Left hindlimb (tissue), 1 donor: ENCODE measurements around the gene TRNAU1AP.
"Not testable (repeated sequence)": the region's sequence is repeated elsewhere in the genome, so short reads cannot be mapped to it uniquely, and the experiment has no call there.

Source experiments
- DNase-seq: peaks from one replicate; pipeline ENCODE4 v3.0.0-alpha.2; 2018

Gene TRNAU1AP

DNA sequence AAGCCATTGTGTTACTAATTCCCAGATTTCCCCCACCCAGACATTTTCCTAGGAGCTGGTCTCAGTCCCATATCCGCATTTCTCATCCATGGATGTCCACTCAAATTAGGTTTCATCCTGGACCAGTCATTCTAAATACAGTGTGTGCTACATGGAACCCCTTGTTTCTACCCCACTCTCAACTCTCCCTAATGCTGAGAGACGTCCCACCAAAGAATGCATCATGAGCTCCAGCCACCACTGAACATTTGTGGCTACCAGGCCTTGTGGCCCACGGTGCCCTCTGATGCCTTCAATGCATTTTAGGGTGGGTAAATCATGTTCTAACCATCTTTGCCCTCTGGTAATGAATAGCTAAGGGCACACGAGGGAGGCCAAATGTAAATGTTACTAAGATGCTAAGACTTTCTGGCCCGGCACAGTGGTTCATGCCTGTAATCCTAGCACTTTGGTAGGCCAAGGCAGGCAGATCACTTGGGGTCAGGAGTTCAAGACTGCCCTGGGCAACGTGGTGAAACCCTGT lies 25.9 kb downstream of the TRNAU1AP start:
- DNase-seq, result no peak

DNA sequence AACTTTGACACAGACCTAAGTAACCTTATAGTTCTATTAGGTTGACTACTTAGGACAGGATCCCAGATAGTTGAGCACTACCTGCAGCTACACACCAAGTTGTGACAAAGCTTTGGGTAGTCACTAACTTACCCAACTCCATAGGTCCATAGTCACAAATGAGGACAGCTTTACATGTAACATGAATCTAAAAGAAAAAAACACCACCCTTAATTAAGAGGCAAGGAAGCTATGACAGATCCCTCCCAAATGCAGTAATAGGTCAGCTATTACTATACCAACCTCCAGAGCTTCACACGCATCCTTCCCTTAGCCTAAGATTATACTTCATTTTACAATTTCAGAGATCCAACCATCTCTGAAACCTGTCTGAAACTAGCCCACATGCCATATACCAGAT lies 26.5 kb downstream of the TRNAU1AP start:
- DNase-seq, result no peak

DNA sequence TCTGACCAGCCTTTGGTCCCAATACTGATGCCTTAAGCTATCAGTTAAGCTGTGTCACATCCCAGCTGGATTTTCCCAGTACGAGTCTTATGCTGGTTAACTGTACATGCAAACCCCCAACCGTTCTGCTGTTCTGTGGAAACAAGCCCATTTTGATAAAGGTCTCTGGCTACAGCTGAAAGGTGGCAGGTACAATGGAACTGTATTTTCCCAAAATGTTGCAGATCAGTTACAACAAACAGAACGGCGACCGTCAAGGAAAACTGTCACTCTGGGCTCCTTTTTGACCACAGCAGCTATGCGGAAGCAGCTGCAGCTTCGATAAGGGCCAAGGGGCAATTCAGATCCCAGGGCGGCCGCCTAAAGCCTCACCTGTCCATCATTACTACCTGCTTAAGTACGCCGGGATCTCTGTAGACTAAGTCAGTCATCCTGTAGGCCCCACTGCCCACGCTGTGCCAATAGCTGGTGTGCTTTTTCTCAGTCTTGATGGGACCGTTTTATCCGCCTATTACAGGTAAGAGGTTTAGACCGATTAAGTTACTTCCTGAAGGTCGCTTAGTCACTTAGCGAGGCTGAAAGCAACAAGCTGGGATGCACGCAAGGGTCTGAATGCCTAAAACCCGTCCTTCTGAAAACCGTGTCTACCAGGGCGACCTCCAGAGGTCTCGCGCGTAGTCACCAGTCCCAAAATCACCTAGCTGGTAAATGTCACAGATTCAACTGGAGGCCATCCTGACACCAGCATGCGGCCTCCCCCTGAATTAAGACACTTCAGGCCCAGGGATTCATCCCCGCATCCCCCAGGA lies 28.0 kb downstream of the TRNAU1AP start:
- DNase-seq, result no peak

DNA sequence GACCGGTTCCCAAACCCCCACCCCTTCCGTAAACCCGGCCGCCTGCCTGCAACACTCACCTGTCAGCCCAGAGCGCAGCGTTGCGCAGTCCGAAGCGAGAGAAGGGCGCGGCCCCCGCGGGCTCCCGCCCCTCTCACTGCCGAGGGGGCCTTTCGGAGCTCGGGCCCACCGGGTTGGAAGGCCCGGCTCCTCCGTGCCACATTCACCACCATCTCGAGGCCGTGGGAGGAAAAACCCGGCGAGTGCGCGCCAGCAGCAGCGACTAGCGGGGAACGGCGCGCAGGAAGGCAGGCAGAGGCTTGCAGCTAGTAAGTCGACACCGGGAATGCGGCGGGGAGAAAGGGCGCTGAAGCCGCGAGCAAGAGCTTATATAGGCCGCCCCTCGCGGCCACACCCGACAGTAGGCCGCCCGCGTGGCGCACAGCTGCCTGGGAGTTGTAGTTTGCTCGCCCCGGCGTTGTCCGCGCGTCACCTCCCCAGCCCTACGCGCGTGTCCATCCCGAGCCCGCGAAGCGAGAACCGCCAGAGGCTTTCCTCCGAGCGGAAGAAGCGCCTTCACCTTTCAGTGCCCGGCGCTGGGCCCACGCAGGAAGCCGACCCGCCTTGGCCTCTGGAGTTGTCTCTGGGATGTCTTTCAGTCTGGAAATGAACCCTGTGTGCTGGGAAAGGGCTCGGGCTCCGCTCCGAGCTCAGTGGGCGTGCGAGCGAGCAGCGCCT lies 28.8 kb downstream of the TRNAU1AP start:
- DNase-seq, result peak; percentile 97

DNA sequence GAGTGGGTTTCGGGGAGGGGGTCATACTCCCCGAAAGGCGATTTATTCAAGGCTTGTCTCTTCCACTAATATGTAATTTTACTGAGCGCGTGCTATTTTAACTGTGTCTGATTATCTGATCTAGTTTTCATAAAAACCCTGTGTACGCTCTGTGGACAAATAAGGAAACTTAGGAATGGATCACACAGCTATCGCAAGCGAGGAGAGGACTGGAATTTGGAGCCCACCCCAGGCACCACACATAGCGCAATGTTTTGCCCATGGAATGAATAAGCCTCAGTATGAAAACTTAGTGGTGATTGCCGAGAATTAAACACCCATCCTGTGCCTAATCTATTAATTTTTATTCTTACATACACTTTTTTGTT lies 29.3 kb downstream of the TRNAU1AP start:
- DNase-seq, result no peak

DNA sequence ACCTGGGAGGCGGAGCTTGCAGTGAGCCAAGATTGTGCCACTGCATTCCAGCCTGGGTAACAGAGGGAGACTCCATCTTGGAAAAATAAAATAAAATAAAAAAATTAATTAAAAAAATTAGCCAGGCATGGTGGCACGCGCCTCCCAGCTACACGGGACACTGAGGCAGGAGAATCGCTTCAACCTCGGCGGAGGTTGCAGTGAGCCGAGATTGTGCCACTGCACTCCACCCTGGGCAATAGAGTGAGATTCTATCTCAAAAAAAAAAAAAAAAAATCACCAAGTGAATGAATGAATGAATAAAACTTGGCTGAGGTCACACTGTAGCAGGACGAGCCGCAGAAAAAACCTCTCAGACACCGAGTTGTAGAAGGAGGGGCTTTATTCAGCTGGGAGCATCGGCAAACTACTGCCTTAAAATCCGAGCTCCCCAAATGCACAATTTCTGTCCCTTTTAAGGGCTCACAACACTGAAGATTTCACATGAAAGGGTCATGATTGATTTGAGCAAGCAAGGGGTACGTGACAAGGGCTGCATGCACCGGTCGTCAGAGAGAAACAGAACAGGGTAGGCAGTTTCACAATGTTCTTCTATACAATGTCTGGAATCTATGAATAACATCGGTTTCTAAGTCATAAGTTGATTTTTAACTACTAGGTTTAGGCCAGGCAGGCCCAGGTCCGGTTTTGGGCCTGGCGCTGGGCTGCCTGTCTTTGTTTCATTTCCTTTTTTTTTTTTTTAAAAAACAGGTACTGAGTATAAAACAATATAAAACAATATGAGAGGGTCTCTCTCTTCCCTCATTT lies 33.9 kb downstream of the TRNAU1AP start:
- DNase-seq, result not testable (repeated sequence)

DNA sequence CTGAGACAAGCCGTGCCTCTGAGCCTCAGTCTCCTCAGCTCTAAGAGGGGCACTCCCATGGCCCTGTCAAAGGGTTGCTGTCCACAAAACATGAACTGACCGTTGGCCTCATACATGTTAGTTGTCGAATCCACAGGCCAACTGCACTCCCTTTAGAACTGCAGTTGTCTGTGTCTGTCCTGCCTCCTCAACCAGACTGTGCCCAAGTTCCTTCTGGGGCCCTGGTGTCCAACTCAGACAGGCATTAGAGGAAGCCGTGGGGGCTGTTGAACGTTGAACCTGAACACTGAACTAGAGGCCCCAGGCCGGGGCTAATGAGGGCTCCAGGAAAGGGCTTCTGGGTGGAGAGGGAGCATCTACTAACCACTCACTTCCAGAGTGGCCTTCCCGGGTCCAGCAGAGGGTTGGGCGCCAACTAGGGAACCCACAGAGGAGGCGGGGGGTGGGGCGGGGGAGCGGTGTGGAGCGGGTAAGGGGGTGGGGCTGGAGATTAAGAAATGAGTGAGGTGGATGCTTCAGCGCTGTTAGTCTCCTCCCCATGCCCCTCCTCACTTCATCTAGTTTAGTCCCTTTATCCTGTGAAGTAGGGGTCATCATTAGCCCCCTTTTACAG lies 38.9 kb downstream of the TRNAU1AP start, which contains the start of gene RAB42:
TSS of gene RAB42 (plus strand) at position 558 of the 613 bp plus-strand sequence. CDS start 247 bp downstream, outside the sequence.
- DNase-seq, result peak; percentile 75

DNA sequence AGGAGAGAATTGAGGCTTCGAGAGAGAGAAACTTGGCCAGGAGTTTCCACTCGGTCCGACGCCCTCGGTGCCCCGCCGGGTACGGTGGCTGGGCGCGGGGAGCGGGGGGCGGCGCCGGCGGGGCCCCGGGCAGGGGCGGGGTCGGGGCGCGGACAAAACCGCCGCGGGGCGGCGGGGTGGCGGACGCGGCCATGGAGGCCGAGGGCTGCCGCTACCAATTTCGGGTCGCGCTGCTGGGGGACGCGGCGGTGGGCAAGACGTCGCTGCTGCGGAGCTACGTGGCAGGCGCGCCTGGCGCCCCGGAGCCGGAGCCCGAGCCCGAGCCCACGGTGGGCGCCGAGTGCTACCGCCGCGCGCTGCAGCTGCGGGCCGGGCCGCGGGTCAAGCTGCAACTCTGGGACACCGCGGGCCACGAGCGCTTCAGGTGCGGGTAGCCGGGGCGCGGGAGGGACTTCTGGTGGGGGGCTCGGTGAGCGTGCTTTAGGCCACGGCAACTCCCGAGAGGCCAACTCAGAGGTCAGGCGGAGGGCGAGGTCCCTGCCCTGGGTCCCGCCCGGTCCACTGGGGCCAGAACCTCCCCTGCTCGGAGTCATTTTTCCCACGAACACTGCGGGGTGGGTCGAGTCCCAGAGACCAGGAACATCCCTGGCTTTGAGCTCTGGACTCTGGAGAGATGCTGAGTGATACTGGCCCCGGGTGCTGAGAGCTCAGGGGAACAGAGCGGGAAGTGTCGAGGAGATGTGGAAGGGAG lies 39.6 kb downstream of the TRNAU1AP start:
- DNase-seq, result peak; percentile 47

DNA sequence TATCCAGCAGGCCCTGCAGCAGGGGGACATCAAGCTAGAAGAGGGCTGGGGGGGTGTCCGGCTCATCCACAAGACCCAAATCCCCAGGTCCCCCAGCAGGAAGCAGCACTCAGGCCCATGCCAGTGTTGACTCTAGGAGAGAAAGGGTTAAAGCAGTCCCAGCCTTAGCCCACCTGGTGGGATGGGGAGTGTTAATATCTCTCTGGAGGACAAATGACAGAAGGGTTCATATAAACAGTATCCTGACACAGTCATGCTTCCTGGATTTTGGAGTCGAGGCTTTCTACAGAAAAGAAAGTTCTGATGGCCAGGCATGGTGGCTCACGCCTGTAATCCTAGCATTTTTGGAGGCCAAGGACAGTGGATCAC lies 41.1 kb downstream of the TRNAU1AP start:
- not testable (repeated sequence) for DNase-seq

DNA sequence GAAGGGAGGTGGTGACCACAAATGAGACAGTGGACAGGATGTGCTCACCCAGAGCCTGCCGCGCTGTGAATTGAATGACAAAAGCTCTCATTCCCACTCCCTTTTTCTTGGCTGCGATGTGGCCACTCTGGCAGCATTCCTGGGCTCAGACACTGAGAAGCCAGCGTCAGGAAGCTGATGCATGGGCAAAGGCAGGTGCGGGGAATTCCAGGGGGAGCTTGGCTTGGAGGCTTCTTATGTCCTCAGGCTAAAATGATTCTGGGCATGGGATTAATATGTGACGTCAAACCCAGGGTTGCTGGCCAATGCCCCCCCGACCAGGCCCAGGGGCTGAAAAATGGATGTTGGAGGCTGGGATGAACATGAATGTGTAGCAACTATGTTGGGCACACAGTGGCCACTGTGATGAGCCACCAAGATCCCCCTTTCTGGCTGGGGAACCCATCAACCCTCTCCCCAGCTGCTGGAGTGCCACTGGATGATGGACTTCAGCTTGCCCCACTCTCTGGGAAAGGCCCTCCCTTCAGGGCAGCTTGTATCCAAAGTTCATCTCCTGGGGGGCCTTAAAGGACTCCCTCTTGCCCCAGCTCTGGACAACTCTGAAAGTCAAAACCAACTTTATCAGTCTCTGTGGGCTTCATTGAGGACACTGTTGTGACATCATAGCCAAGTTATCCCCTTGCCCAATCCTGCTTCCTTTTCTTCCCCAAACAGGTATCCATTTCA lies 42.0 kb downstream of the TRNAU1AP start:
- peak; percentile 69 for DNase-seq

DNA sequence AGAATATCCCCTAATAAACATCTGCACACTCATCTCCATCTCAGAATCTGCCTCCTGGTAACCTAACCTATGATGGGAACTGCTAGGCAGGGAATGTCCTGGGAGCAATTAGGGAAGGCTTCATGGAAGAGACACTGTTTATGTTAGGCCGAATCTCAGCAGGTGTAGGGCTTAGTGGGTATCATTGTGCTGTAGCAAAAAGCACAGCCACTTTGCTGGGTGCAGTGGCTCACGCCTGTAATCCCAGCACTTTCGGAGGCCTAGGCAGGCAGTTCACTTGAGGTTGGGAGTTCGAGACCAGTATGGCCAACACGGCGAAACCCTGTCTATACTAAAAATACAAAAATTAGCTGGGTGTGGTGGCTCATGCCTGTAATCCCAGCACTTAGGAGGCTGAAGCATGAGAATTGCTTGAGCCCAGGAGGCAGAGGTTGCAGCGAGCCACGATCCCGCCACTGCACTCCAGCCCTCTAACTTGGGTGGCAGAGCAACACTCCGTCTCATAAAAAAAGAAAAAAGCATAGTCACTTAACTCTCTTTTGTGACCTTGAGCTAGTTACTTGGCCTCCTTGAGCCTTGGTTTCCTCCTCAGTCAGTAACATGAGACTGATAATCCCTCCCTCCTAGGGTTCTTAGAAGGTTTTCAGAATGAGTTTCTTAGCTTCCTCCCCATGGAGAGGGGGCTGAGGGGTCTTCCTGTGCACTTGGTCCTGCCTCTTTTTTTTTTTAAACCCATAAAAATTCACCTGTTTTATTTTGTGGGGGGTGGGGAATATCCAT lies 42.7 kb downstream of the TRNAU1AP start:
- no peak for DNase-seq

DNA sequence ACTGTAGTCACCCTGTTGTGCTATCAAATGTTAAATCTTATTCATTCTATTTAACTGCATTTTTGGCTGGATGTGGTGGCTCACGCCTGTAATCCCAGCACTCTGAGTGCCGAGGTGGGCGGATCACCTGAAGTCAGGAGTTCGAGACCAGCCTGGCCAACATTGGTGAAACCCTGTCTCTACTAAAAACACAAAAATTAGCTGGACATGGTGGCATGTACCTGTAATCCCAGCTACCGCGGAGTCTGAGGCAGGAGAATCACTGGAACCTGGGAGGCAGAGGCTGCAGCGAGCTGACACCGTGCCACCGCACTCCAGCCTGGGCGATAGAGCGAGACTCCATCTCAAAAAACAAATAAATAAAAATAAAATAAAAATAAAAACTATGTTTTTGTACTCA lies 43.4 kb downstream of the TRNAU1AP start:
- not testable (repeated sequence) for DNase-seq

DNA sequence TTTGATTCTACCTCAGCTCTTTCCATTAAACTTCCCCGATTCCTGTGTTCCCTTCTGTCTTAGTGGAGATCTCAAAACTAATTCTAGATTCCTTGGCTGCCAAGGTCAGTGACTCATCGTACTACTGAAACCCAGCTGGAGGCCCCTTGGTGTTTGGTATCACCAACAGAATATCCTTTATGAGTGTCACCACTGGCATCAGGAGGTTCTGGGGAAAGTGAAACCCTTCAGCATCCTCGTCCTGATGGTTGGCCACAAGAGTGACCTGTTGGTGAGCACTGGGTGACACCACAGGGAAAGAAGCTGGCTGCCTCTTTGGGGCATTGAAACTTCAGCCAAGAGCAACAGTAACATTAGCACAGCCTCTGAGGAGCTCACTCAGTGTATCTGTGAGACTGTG lies 48.8 kb downstream of the TRNAU1AP start:
- no peak for DNase-seq

DNA sequence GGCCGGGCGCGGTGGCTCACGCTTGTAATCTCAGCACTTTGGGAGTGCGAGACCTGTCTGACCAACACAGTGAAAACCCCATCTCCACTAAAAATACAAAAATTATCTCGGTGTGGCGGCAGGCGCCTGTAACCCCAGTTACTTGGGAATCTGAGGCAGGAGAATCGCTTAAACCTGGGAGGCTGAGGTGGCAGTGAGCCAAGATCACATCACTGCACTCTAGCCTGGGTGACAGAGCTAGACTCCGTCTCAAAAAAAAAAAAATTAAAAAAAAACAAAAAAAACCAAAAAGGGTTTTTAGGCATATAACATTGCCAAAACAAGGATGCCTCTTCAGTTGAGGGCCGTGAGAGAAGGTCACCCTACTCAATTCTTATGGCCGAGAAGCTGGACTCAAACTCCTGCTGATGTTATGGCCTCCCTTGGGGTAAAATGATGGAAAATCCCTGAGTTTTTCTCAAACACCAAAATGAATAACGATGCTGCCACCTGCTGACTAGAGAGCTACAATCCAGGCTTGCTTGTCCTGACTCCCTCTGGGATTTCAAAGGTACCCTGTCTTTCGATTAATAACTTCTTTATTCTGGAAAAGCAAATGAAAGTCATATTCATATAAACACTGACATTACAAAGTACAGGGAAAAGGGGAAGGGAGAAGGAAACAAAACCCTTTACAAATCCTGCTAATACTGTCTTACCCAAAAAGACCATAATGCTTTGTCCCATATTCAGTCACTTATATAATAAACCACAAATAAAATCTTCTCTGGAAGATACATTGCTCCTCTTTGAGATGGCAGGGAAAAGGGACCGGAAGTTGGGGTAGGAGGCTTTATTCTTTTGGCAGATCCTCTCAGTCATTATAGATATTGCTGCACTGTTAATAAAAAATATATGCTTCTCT lies 49.9 kb downstream of the TRNAU1AP start:
- DNase-seq, result peak; percentile 63

DNA sequence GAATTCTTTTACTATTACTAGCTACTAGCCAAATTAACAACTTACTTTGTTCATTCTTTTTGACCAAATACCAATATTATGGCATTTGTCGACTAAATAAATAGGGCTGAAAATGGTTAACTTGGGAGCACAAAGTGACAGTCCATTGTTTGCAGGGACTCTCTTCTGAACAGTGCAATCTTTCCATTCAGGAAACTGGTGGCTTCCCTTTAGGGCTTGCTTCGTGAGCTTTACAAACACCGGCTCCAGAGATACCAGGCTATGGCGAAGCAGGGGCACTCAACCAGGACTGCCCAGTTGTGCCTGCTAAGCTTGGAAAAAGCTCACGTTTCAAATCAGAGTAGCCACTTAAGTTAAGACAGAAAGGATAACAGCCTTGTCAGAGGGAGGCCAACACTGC lies 51.5 kb downstream of the TRNAU1AP start:
- no peak for DNase-seq

DNA sequence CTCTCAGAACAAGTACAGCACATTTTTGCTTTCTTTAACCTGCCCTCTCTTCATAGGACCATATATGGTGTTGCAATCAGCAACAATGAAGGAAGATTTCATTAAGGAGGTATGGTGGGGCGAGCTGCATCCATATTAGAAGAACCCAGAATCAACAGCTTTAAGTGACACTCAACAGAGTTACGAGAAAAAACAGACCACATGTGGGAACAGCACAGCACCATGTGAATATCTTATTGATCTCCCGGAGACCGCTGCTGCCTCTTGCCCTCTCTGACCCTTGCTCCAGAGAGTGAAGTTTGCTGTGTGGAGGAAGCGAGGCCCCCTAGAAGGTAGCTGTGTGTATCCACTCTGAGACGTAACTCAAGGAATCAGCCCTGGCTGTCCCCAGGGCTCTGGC lies 52.1 kb downstream of the TRNAU1AP start:
- no peak for DNase-seq

DNA sequence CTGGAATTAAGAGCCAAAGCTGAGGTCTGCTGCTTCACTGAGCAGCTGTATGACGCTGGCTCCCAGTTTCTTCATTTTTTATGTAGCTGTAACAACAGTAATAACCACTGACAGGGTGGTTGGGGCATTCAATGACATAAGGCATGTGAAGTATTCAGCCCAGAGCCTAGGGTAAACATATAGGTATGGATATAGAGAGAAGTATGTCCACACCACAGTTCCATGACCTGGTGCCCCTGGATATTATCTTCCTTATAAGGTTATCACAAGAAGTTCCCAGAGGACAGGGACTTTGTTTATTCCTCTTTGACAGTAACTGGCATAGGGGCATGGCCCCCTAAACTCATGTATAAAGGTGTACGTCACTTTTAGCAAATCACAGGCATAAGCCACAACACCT lies 53.9 kb downstream of the TRNAU1AP start:
- DNase-seq, result no peak

DNA sequence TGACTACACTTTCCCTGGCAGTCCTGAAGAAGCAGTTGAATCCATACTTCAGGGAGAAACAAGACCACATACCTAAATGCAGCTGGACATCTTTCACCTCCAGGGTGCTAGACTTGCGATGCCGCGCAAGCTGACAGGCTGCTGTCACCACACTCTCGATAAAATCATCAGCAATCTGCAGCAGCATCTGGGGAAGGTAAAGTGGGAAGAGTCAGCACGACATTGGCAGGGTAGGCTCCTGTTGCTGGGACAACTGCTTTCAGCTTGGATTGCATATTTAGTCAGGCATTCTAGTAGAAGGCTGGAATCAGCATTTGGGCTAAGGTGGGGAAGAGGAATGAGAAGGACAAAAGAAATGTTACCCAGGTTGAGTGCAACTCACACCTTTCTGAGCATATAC lies 60.3 kb downstream of the TRNAU1AP start:
- no peak for DNase-seq
